Neural progenitor cell (in vitro differentiated cells): Measurements from ENCODE around the gene CCDC126.

ENCODE experiments used
- EZH2 ChIP-seq: fragments of 200-600 bp; sonication (generic); IDR thresholded peaks from 2 replicates; pipeline ENCODE4 v1.6.1; 2017; ENCODE audit warnings: antibody characterized with exemption, mild to moderate bottlenecking, moderate library complexity
- EZH2phosphoT487 ChIP-seq: fragments of 200-600 bp; sonication (generic); IDR thresholded peaks from 2 replicates; pipeline ENCODE4 v1.6.1; 2017; ENCODE audit warnings: antibody characterized with exemption

DNA sequence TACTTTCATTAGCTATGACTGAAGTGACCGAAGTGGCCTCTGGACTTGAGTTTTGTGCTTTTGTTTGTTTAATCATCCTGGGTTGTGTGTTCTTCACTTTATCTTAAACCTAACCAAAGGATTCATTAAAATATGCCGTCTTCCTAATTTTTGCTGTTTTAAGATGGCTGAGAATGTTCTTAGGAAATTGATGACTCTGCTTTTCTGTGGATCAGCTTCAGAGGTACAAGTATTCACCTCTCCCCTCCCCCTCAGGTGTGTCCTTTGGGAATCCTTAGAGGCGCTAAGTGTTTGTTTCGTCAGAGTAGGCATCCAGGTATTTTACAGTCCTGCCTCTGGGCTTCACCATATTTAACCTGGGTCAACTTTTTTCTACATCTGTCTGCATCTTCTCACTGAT, 1.1 kb downstream of the CCDC126 start:
- no peak for TF ChIP-seq EZH2phosphoT487
- no peak for TF ChIP-seq EZH2
